Measurements from ENCODE around the gene GOLGA8R.
"Not testable (repeated sequence)": the region's sequence is repeated elsewhere in the genome, so short reads cannot be mapped to it uniquely, and the experiment has no call there.

Gene GOLGA8R

DNA sequence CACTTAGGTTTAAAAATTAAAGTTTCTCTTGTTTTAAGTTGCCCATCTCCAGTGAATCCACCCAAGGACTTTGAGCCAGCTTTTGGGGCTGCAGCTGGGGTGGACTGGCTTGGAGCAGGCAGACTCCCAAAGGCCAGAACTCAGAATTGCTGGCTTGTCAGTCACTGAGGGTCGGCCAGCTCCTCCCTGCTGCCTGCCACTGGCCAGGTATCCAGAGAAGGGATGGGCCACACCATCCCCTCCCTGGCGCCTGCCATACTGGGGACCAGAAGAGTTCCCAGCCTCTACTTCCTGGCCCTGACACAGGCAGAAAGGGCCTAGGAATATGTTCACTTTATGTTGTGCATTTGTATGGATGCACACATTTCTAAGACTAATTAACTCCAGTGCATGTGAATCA lies 53.1 kb downstream of the GOLGA8R start:
- FAIRE-seq; DNase-seq (ENCODE audit: insufficient read length): not testable (repeated sequence)

DNA sequence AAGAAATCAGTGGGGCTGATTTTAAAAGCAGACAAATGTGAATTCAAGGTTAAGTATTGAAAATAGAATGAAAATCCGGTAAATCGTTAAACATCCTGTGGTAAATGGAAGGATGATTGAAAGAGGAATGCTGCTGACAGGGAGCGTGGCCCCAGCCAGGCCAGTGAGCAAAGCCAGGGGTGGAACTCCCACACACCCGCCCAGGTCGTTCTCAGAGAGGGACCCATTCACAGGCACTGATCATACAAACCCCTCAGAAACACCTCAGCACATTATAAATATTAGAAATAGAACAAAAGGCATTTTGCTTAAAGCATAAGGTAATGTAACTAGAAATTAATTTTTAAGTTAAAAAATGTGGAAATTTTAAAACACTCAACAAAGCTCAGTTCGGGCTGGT lies 59.0 kb downstream of the GOLGA8R start:
- FAIRE-seq = not testable (repeated sequence)

More for the DNA sequence above, 59.0 kb downstream of the GOLGA8R start:
- not testable (repeated sequence) for DNase-seq (ENCODE audit: insufficient read length)
